GM21717 (cell line): ENCODE measurements around the gene MTSS2.

ENCODE experiments used
- ATAC-seq: cut with Tn5 transposase; IDR thresholded peaks from one replicate; pipeline ENCODE4 v1.9.1; 2021; ENCODE audit warnings: mild to moderate bottlenecking, moderate library complexity; ENCODE audit not compliant: unreplicated experiment

Gene MTSS2

GRCh38 chr16:70687671-70688245 lies 1.9 kb upstream of the MTSS2 start:
- ATAC-seq, result no peak

DNA sequence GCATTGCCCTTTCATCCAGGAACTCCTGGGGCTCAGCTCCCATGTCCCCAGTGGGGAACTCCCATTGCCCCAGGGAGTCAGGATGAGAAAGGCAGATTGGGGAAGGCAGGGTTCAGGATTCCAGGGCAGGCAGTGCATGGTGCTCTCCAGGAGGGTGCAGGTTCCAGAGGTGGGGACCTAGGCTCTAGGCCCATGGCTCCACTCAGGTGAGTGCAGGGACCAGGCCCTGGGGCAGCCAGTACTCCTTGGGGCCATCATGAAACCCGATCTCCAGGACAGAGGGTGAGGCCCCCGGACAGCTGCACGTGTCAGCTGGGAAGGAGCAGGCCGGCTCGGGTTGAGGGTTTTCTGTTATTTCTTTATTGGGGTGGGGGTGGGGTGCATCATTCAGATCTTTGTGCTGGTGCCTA lies 1.3 kb upstream of the MTSS2 start:
- ATAC-seq, result no peak

DNA sequence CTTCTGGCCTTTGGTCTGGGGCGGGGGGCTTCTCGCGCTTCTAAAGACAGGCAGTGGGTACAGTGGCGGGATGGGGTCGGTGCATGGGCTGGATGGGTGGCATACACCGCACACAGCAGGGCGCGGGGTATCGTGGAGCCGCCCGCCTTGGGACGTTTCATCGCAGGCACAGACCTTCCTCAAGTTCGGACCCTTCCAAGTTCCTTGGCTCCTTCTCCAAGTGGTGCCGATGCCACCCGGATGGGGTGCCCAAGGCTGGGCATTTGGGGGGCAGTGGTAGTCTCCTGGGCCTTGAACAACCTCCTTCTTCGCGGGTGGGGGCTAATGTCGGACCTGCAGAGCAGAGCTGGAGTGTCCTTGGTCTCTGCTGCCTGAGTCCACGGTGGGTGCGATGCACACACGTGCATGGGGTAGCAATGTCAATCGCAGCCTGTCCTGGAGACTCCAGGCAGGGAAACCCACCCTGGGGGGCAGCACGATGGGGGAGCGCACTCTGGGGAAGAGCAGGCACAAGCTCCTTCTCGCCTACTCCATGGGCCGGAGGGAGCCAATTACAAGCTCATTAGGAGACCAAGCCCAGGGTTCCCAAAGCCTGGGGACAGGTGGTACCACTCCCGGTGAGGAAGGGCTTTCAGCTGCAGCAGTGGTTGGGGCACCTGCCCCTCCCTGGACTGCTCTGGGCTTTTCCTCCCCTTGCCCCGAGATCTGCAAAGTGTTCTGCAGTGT lies 686 bp upstream of the MTSS2 start:
- ATAC-seq, result no peak

DNA sequence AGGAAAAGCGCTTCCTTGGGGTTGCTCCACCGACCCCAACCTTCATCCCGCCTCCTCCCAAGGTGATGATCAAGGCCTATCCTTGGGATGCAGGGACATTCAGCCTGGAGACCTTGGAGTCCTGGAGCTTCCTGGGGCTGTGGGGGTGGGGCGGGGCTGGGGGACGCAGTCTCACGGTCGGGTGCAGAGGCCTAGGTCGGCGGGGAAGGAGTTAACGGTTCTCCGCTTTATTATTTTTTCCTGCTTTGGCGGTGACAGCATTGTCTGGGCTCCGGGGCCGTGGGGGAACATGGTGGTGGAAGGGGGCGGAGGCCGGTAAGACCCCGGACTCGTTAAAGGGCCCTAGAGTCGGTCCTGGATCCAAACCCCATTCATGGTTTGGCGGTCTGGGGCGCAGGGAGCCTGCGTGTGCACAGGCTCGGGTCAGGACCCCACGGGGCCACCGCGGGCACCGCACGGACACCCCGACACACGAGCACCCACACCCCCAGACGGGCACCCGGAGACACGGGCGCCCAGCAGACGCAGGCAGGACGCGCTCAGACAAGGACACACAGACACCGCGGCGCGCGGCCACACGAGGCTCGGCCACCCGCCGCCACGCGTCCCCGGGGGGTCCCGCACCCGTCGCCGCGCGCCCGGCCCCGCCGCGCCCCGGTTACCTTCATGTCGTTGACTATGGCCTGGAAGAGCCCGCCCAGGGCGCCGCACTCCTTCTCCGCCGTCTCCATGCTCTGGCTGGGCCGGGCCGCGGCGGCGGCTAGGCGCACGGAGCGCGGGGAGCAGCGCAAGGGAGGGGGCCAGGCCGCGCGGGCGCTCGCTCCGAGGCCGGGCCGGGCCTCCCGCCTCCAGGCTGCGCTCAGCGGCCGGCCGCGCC lies 554 bp downstream of the MTSS2 start:
- ATAC-seq, result no peak

DNA sequence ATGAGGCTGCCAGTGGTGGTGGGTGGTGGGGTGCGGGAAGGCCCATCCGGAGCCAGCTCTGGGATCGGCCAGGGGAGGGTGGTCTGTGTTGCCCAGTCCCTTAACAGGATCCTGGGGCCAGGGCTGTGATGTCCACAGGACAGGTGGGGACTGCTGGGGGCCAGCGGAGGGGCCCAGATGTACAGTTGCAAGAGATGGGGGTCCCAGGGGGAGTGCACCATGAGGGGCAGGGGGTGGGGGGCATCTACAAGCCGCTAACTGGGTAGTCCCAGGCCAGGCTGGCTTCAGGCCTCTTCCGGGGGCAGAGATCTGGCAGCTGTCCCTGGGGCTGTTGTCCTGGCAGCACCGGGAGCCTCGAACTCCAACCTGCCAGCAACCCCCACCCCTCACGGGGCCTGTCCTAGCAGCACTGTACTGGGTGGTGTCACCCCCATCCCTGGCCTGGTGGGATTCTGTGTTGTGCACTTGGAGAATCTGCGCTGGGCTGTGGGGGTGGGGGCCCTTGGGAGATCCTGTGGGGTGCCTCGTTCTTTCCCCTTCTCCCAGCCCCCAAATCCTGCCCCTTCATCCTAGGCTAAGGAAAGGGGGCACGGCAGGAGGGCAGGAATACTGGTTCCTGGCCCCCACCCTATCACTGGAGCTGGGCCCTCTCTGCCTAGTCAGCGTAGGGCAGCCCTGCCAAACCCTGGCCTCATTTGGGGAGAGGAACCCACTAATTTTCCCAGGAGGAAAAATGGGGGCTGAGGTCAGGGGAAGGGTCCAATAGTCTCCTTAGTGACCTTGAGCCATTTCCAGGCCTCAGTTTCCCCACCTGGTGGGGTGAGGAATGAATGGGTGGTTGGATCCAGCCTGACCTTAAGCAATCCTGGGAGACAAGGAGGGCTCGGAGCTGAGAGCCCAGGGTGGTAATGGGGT lies 1.4 kb downstream of the MTSS2 start:
- no peak for ATAC-seq

DNA sequence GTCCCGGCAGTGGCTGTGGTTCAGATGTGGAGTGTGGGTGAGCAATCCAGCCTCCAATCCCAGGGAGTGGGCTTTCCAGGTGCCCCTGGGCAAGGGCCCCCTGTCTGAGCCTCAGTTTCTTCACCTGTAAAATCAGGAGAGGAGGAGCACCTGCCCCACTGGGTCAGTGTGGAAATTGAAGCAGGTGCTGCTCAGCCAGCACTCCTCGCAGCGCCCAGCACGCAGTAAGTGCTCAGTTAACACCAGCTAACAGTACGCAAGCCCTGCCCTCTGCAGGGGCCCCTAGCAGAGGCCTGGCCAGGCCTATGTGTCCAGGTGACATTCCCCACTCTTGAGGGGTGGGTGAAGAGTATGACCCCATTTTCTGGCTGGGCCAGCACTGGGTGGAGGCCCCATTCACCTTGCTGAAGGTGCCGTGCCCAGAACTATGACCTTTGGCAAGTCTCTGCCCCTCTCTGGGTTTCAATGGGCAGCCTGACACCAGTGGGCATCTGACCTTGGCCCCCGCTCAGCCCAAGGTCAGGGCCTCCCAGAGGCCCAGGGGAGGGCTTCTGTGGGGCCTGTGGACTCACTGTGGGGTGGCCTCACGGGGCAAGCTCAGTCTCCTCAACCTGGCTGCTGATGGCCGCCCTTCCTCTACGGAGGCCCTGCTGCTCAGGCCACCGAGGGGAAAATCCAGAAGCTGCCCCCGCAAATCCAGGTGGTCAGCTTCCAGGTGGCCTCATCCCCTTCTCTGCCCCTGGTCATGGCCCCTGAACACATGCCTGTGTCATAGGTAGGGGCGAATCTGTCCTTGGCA lies 2.5 kb downstream of the MTSS2 start:
- ATAC-seq, result no peak

- ATAC-seq, result no peak
Measured at GRCh38 chr16:70682239-70683145, 3.4 kb downstream of the MTSS2 start.

- no peak for ATAC-seq
Measured at GRCh38 chr16:70681382-70682238, 4.2 kb downstream of the MTSS2 start.

- ATAC-seq, result no peak
Measured at GRCh38 chr16:70680495-70681381, 5.1 kb downstream of the MTSS2 start.

DNA sequence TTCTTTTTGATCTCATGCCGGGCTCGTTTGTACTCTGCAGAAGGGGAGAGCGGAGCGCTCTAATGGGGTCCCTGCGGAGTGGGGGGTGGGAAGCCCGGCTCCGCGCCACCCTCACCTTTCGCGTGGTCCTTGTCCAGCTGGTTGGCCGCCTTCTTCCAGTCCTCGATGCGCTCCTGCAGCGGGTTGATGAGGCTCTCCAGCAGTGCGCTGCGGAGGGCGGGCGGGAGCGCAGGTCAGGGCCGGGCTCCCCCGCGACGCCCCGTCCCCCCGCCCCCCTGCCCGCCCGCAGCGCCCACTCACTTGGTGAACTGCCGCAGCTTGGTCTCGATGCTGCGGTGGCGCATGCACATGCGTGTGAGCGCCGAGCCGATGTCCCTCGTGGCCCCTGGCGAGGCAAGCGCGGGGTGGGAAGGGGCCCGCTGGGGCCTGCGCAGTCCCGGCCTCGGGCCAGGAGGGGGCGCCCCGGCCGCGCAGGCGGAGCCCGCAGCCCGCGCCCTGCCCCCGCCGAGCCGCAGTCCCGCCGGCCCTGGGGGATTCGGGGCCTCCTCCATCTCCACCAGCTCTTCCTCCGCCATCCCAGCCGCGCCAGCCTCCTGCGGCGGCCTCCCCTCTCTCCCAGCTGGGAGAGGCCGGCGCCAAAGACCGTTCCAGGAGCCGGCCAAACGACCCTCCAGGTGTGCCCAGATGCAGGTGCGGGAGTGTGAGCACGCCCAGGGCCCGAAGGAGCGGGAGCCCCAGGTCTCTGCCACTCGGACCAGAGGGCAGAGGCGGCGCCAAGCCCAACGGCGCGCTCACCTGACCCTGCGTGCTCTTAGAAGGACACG lies 6.0 kb downstream of the MTSS2 start:
- ATAC-seq, result no peak

GRCh38 chr16:70678898-70679670 lies 6.8 kb downstream of the MTSS2 start:
- no peak for ATAC-seq

DNA sequence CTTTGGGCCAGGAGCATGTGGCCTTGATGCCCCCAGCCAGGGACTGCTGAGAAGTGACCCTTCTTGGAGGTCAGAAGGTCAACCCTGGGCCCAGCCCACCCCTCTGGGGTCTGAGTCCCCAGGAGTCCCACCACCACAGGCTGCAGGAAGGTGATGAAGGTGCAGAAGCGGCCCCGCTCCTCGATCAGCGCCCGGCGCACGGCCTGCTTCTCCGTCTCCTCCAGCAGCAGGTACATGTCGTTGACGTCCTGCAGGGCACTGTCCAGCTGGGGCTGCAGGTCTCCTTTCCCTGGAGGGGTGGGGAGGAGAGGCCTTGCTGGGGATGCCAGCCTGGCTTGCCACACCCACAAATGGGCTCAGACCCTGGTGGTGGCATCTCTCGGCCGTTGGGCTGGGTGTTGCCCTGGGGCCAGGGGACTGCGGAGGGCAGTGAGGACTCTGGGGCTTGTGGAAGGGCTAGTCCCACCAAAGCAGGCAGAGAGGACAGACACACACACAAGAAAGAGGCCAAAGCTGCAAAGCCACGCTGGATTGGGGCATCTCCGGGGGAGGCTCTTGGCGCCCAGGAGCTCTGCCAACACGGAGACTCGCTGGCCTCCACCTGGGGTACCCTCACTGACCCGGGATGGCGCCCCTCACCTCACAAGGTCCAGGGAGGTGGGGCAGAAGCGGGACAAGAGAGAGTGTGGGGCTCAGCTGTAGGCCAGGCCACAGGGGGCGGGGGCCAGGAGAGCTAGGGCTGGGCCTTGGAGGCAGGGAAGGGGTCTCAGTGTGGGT lies 7.5 kb downstream of the MTSS2 start:
- no peak for ATAC-seq

- no peak for ATAC-seq
Measured at GRCh38 chr16:70677499-70678120, 8.2 kb downstream of the MTSS2 start.
